ENCODE data around the gene AGAP1.

- TF ChIP-seq, protein P1, sequence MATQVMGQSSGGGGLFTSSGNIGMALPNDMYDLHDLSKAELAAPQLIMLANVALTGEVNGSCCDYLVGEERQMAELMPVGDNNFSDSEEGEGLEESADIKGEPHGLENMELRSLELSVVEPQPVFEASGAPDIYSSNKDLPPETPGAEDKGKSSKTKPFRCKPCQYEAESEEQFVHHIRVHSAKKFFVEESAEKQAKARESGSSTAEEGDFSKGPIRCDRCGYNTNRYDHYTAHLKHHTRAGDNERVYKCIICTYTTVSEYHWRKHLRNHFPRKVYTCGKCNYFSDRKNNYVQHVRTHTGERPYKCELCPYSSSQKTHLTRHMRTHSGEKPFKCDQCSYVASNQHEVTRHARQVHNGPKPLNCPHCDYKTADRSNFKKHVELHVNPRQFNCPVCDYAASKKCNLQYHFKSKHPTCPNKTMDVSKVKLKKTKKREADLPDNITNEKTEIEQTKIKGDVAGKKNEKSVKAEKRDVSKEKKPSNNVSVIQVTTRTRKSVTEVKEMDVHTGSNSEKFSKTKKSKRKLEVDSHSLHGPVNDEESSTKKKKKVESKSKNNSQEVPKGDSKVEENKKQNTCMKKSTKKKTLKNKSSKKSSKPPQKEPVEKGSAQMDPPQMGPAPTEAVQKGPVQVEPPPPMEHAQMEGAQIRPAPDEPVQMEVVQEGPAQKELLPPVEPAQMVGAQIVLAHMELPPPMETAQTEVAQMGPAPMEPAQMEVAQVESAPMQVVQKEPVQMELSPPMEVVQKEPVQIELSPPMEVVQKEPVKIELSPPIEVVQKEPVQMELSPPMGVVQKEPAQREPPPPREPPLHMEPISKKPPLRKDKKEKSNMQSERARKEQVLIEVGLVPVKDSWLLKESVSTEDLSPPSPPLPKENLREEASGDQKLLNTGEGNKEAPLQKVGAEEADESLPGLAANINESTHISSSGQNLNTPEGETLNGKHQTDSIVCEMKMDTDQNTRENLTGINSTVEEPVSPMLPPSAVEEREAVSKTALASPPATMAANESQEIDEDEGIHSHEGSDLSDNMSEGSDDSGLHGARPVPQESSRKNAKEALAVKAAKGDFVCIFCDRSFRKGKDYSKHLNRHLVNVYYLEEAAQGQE (IDR thresholded peaks at IDR 0.05; ENCODE audit: insufficient read depth in 1 of 2, low read depth in 2 of 2, low read length in 2 of 2), result no peak
- no peak for TF ChIP-seq POLR2AphosphoS5 (IDR thresholded peaks at IDR 0.05; ENCODE audit: low read depth, low read length)
- TF ChIP-seq TAF1 (IDR thresholded peaks at IDR 0.05; ENCODE audit: borderline replicate concordance, insufficient read depth, low read length), result no peak
- TF ChIP-seq FOXP2 (optimal IDR thresholded peaks at IDR 0.05; ENCODE audit: borderline replicate concordance, extremely low read depth, extremely low read length, insufficient read depth), result no peak
- no peak for TF ChIP-seq SIN3A (IDR thresholded peaks at IDR 0.05; ENCODE audit: borderline replicate concordance, insufficient read depth, low read length)
Measured at GRCh38 chr2:235829726-235830125, 335.9 kb downstream of the AGAP1 start.
